ENCODE data around the gene SREBF2.
"Not testable (repeated sequence)": the region's sequence is repeated elsewhere in the genome, so short reads cannot be mapped to it uniquely, and the experiment has no call there.

SREBF2 gene

DNA sequence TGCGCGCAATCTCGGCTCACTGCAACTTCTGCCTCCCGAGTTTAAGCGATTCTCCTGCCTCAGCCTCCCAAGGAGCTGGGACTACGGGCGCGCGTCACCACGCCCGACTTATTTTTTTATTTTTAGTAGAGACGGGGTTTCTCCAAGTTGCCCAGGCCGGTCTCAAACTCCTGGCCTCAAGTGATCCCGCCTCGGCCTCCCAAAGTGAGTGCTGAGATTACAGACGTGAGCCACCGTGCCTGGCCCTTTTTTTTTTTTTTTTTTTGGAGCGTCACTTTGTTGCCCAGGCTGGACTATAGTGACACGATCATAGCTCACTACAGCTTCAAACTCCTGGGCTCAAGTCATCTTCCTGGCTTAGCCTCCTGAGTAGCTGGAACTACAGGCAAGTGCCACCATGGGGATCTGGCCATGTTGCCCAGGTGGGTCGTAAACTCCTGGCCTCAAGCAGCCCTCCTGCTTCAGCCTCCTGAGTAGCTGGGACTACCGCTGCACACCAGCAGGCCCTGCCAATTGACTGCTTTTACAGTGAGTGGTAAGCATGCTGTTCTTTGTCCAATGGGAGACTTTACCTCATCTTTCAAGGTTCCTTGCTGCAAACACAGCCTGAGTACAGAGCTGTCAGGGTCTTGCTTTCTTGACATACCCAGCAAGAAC is 114.6 kb downstream of the SREBF2 start:
- no peak for DNase-seq (ENCODE audit: low read depth in 3 of 3)

DNA sequence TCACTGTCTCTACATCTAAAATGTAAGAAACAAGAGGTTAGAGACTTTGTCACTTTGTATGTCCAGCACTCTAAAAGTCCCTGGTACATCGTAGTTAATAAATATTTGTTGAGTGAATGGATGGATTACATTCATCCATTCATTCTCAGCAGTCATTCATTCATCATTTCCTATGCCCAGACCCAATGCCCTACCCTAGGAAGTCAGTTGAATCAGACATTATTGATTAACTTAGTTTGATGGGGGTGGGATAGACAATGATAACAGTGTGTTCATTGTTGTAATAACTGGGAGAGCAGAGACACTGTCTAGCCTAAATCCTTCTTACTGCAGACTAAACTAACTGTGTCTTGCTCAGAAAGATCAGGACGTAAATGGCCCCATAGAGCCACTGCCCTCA is 115.2 kb downstream of the SREBF2 start:
- no peak for DNase-seq (ENCODE audit: low read depth in 3 of 3)

DNA sequence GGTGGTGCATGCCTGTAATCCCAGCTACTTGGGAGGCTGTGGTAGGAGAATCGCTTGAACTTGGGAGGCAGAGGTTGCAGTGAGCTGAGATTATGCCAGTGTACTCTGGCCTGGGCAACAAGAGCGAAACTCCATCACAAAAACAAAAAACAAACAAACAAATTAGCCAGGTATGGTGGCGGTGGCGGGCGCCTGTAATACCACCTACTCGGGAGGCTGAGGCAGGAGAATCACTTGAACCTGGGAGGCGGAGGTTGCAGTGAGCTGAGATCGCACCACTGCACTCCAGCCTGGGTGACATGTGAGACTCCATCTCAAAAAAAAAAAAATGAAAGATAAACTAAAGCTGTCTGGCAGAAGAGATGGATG is 116.0 kb downstream of the SREBF2 start:
- DNase-seq (ENCODE audit: low read depth in 3 of 3), result not testable (repeated sequence)

DNA sequence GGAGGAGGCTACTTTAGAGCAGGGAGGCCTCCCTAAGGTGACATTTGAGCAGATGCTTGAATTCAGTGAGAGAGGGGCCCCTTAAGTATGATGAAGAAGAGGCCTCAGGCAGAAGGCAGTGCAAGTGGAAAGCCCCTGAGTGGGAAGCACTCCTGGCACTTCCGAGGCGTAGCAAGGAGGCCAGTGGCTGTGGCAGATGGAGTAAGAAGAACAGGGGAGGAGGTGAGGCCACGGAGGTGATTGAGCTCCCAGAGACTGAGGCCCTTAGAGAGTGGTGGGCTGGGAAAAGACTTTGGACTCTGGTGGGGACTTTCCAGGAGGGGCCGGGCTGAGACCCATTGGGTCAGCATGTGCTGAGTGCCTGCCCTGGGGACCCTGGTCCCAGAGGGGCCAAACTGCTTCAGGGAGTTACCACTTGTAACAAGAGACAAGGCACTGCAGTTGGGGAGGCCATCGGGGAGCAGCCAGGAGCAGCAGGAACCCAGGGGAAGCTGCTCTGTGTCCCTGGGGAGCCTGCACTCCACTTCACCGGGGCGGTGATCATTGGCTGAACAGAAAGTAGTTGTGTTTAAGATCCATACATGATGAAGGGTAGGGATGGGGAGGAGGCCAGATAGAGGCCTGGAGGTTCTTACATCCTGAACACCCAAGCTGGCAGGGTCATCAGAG is 116.5 kb downstream of the SREBF2 start:
- DNase-seq (ENCODE audit: low read depth in 3 of 3), result no peak

DNA sequence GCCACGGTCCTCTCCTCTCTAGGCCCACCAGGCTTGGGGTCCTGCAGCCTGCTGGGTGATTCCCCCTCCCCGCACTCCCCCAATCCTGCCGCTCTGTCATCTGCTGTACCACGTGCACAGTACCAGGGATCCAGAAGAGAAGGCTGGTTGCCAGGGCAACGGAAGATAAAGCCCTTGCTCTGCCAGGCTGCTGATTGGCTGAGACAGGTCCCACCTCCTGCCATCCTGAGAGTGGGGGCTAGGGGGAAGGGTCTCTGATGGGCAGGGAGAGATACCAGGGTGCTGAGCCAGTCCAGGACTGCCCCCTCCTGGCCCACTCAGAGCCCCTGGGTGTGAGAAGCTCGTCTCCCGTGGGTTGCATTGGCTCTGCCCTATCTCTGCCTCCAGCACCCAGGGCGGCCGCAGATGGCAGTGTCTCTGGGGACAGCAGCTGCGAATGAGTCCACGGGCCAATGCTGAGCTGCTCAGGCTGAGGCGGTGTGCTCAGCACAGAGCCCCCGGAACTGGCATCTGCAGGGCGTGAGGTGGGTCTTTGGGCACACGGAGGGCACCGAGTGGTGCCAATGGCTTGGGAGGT is 119.1 kb downstream of the SREBF2 start, which contains the start of gene SMIM45:
TSS of gene SMIM45 (plus strand) at position 253 of the 577 bp plus-strand sequence.
- DNase-seq (ENCODE audit: low read depth in 3 of 3), result no peak

DNA sequence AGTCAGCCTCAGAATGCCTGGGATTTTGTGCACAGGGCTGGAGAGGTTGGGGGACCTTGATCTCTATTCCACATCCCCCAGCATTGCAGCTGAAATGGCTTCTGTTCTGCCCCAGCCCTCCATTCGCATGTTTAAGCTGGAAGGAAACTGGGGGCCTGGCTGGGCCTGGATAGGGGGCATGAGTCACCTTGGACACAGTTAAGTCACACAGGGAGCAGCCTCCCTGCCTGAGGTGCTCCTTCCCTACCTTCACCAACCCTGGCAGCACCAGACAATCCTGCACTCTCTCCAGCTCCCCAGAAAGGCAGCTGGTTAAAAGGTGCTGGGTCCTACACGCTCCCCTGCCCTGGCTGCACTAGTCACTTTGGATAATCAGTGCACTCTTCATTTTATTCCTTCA is 119.8 kb downstream of the SREBF2 start:
- no peak for DNase-seq (ENCODE audit: low read depth in 3 of 3)

Measured in stimulated activated CD4-positive, alpha-beta T cell treated with anti-CD3 and anti-CD28 coated beads, TNF-alpha, amount 100 ng/mL, for 4 hours (primary cell).